ENCODE measurements around the gene FIBIN. TPM values are rescaled to one million over a fixed set of nuclear protein-coding genes. Genes with fewer than 3 reads are reported as not detected.

FIBIN gene
- total RNA-seq, 1 experiment from 2014 or later = not detected

- intact Hi-C loops (cut with micrococcal nuclease) = no loop called here
- Histone ChIP-seq H3K9me2 (ENCODE audit: insufficient read depth) (no peaks in the 10 kb centered on the region), H3K79me2 (ENCODE audit: insufficient read depth, low read length) (no peaks in the 10 kb centered on the region), H3K9me3 (ENCODE audit: control insufficient read depth in 1 of 2, insufficient read depth in 1 of 2, low read depth in 1 of 2, low read length in 2 of 2) (no peaks in the 10 kb centered on the region), H3K27me3 (ENCODE audit: insufficient read depth, low read length) (no peaks in the 10 kb centered on the region), H3K36me3 (ENCODE audit: control insufficient read depth in 1 of 2, insufficient read depth in 2 of 2, low read length in 2 of 2) (no peaks in the 10 kb centered on the region), H2AFZ (ENCODE audit: low read depth, low read length, poor library complexity, severe bottlenecking) (no peak overlapping the region), H3K4me2 (ENCODE audit: low read length) (no peak overlapping the region), H3K9ac (ENCODE audit: low read length) (no peak overlapping the region), H3K4me3 (replicated peaks in 1 of 2; ENCODE audit: low read depth in 1 of 2, low read length in 2 of 2) (no peak overlapping the region), H4K20me1 (ENCODE audit: insufficient read depth) (no peaks in the 10 kb centered on the region), H3K27ac (ENCODE audit: low read depth, low read length) (no peak overlapping the region), H3K4me1 (ENCODE audit: control insufficient read depth in 1 of 2, insufficient read depth in 2 of 2, low read length in 2 of 2) (no peaks in the 10 kb centered on the region)
- DNase-seq (ENCODE audit: low read depth, low spot score) = no peak
- RAD21 ChIA-PET (ENCODE audit: low non-redundant PET in 1 of 2, low total read pairs in 2 of 2, uncharacterized antibody in 2 of 2, unreplicated experiment in 2 of 2) = no interaction called here
- POLR2A ChIA-PET = no interaction called here
- CTCF ChIA-PET = no interaction called here
- no peak for ATAC-seq
- no TSS peak for BruUV-seq (replicated peaks)
- no peak for TF ChIP-seq EZH2phosphoT487 (IDR thresholded peaks at IDR 0.05; ENCODE audit: borderline replicate concordance)
- no peak for TF ChIP-seq ELF1 (IDR thresholded peaks at IDR 0.05; ENCODE audit: borderline replicate concordance, low read depth)
- no peak for TF ChIP-seq CBX3 (IDR thresholded peaks at IDR 0.05; ENCODE audit: low read depth)
- TF ChIP-seq CTCF (IDR thresholded peaks at IDR 0.05 in 2 of 3, conservative IDR thresholded peaks at IDR 0.05 in 1 of 3; ENCODE audit: borderline replicate concordance in 1 of 3, insufficient read depth in 1 of 3, low read depth in 2 of 3, low read length in 2 of 3) = no peak
- no peak for TF ChIP-seq ATF3 (IDR thresholded peaks at IDR 0.05)
- no peak for TF ChIP-seq ZBTB33 (IDR thresholded peaks at IDR 0.05; ENCODE audit: extremely low read depth, insufficient replicate concordance, low read length)
- no peak for TF ChIP-seq RAD21 (IDR thresholded peaks at IDR 0.05; ENCODE audit: low read depth)
- no peak for TF ChIP-seq YY1 (IDR thresholded peaks at IDR 0.05; ENCODE audit: extremely low read depth, insufficient replicate concordance, low read depth, low read length)
- no peak for TF ChIP-seq SIN3A (IDR thresholded peaks at IDR 0.05; ENCODE audit: low read depth)
- no peak for TF ChIP-seq POLR2AphosphoS5 (IDR thresholded peaks at IDR 0.05; ENCODE audit: low read depth, low read length)
- no peak for TF ChIP-seq ZNF274 (IDR thresholded peaks at IDR 0.05; ENCODE audit: low read depth, low read length)
- no peak for TF ChIP-seq SP1 (IDR thresholded peaks at IDR 0.05; ENCODE audit: low read depth)
- no peak for TF ChIP-seq TCF7L2 (IDR thresholded peaks at IDR 0.05; ENCODE audit: borderline replicate concordance, extremely low read depth, insufficient read depth, insufficient read length)
- no peak for TF ChIP-seq FOSL1 (IDR thresholded peaks at IDR 0.05; ENCODE audit: low read depth)
- no peak for TF ChIP-seq ZFX (IDR thresholded peaks at IDR 0.05)
- TF ChIP-seq REST (IDR thresholded peaks at IDR 0.05; ENCODE audit: low read depth) = no peak
- no peak for TF ChIP-seq POLR2A (IDR thresholded peaks at IDR 0.05; ENCODE audit: borderline replicate concordance, extremely low read depth, insufficient read depth, insufficient read length)
Observed at GRCh38 chr11:27028561-27028965, 34.7 kb downstream of the FIBIN start.
